K562 (cell line): ENCODE measurements around the gene LRP2BP. TPM values are rescaled to one million over a fixed set of nuclear protein-coding genes. Genes with fewer than 3 reads are reported as not detected.
A peak's percentile ranks its signal among the peaks of the same experiment; 100 is the strongest.

Source experiments
- ARID1B ChIP-seq: fragments of 450-650 bp; IDR thresholded peaks from 2 replicates; pipeline ENCODE4 v1.6.1; 2016; ENCODE audit warnings: antibody characterized with exemption, mild to moderate bottlenecking, inconsistent platforms
- CEBPB ChIP-seq: fragments of 450-650 bp; IDR thresholded peaks from 2 replicates; pipeline ENCODE4 v1.6.1; 2016; ENCODE audit warnings: missing genetic modification characterization, missing compliant biosample characterization
- E2F8 ChIP-seq: fragments of 450-650 bp; IDR thresholded peaks from 2 replicates; pipeline ENCODE4 v1.7.1; 2018; ENCODE audit warnings: mild to moderate bottlenecking, low read depth; ENCODE audit not compliant: partially characterized antibody
- FOXJ2 ChIP-seq: fragments of 200-800 bp; sonication (Bioruptor generic); IDR thresholded peaks from 2 replicates; pipeline ENCODE4 v1.6.1; 2016; ENCODE audit warnings: missing genetic modification characterization, missing compliant biosample characterization
- GABPA ChIP-seq: fragments of 200-800 bp; sonication (Bioruptor generic); conservative IDR thresholded peaks from 2 replicates; pipeline ENCODE4 v1.6.1; 2016; ENCODE audit warnings: low read depth, missing genetic modification characterization, missing compliant biosample characterization
- GMEB1 ChIP-seq: fragments of 250-450 bp; sonication (Bioruptor Pico); IDR thresholded peaks from 2 replicates; pipeline ENCODE4 v1.4.0; 2020; ENCODE audit warnings: mild to moderate bottlenecking
- GTF2B ChIP-seq: IDR thresholded peaks from 2 replicates; pipeline ENCODE4 v1.6.1; 2011; ENCODE audit not compliant: insufficient read length; ENCODE audit errors: extremely low read depth
- ILK ChIP-seq: fragments of 450-650 bp; IDR thresholded peaks from 2 replicates; pipeline ENCODE4 v1.6.1; 2016; ENCODE audit warnings: missing genetic modification characterization, low read depth, mild to moderate bottlenecking, missing compliant biosample characterization, moderate library complexity, borderline replicate concordance
- KLF16 ChIP-seq: IDR thresholded peaks from 2 replicates; pipeline ENCODE4 v1.6.1; 2016; ENCODE audit warnings: antibody characterized with exemption
- KLF6 ChIP-seq: fragments of 250-450 bp; sonication (Bioruptor Pico); IDR thresholded peaks from 2 replicates; pipeline ENCODE4 v1.4.0; 2020; ENCODE audit warnings: mild to moderate bottlenecking, moderate library complexity, borderline replicate concordance
- NCOR1 ChIP-seq: fragments of 450-650 bp; IDR thresholded peaks from 2 replicates; pipeline ENCODE4 v1.6.1; 2016; ENCODE audit warnings: mild to moderate bottlenecking, moderate library complexity
- NRF1 ChIP-seq, 2 experiments: fragments of 450-650 bp; IDR thresholded peaks in 1 of 2; conservative IDR thresholded peaks in 1 of 2; 2 replicates each; pipeline ENCODE4 v1.6.1; 2014; ENCODE audit warnings: mild to moderate bottlenecking in 2 of 2
- PBX2 ChIP-seq, 2 experiments: IDR thresholded peaks in 1 of 2; conservative IDR thresholded peaks in 1 of 2; 2 replicates each; pipeline ENCODE4 v1.6.1; 2016; ENCODE audit warnings: low read depth in 2 of 2, mild to moderate bottlenecking in 1 of 2, missing compliant biosample characterization in 1 of 2, missing genetic modification characterization in 1 of 2, moderate library complexity in 1 of 2
- PTBP1 ChIP-seq: fragments of 200-400 bp; formaldehyde crosslinking; IDR thresholded peaks from 2 replicates; pipeline ENCODE4 v1.6.1; 2017; ENCODE audit warnings: low read depth, low read length
- SMAD3 ChIP-seq: fragments of 450-650 bp; formaldehyde crosslinking; conservative IDR thresholded peaks from 2 replicates; pipeline ENCODE4 v1.4.0; 2020; ENCODE audit warnings: mild to moderate bottlenecking
- ZNF175 ChIP-seq: fragments of 200-800 bp; sonication (Bioruptor generic); IDR thresholded peaks from 2 replicates; pipeline ENCODE4 v1.6.1; 2016; ENCODE audit warnings: low read depth, mild to moderate bottlenecking, missing genetic modification characterization, missing compliant biosample characterization
- ZNF408 ChIP-seq: fragments of 250-450 bp; sonication (Bioruptor Pico); IDR thresholded peaks from 2 replicates; pipeline ENCODE4 v1.4.0; 2020; ENCODE audit warnings: low read depth, mild to moderate bottlenecking, moderate library complexity
- ZNF511 ChIP-seq: sonication (generic); formaldehyde crosslinking; IDR thresholded peaks from 2 replicates; pipeline ENCODE4 v1.8.0; 2022; ENCODE audit warnings: mild to moderate bottlenecking, missing genetic modification reagents
- ZNF75A ChIP-seq: fragments of 450-650 bp; formaldehyde crosslinking; IDR thresholded peaks from 2 replicates; pipeline ENCODE4 v1.4.0; 2020; ENCODE audit warnings: mild to moderate bottlenecking
- polyA plus RNA-seq, 8 experiments: library from polyadenylated mRNA; depleted of rRNA in 4 of 8; stranded (reverse) in 5 of 8; unstranded in 3 of 8; fragments of >200 nt; fragmentation: Nextera tagmentation in 2 of 8; fragmentation: Illumina TruSeq in 1 of 8; extraction: Ambion mirVana in 2 of 8; extraction: Trizol in 1 of 8; gene quantifications; 2 replicates each; pipeline versions ENCODE4 v1.2.1 to v1.2.3, GENCODE V29; 2011 to 2014; ENCODE audit warnings: inconsistent platforms in 1 of 8, missing spikeins in 1 of 8
- total RNA-seq, 7 experiments: library from RNA; depleted of rRNA in 6 of 7; stranded (reverse); fragments of >200 nt in 6 of 7; fragmentation: Illumina TruSeq in 2 of 7; extraction: Trizol in 2 of 7; gene quantifications; 2 replicates each; pipeline versions ENCODE4 v1.2.1 to v1.2.3, GENCODE V29; 2011 to 2021; ENCODE audit warnings: low replicate concordance in 1 of 7

The LRP2BP gene
- total and polyA plus RNA-seq, 9 of the 15 experiments (the other 6 are each of a cell fraction or from before 2014, with no cell fraction given), result 0.42 to 2.1 (median 0.62) TPM

GRCh38 chr4:185396724-185397385 lies 1.1 kb upstream of the LRP2BP start, which contains the start of gene ANKRD37 (continued):
- peak; percentile 27 for TF ChIP-seq E2F8
- TF ChIP-seq PTBP1, result no peak
- no peak for TF ChIP-seq ARID1B
- no peak for TF ChIP-seq KLF16
- no peak for TF ChIP-seq ZNF175
- peak; percentile 24; the same call in 1 of the 2 replicates for TF ChIP-seq ZNF511 (CRISPR knock-in tag)
- TF ChIP-seq ZNF408, result no peak
- no peak for TF ChIP-seq NRF1 (conservative IDR thresholded peaks at IDR 0.05 in 1 of 2, IDR thresholded peaks at IDR 0.05 in 1 of 2)
- peak; percentile 61; the same call in 1 of the 2 replicates for TF ChIP-seq FOXJ2
- TF ChIP-seq GTF2B, result no peak
- TF ChIP-seq CEBPB, result no peak
- no peak for TF ChIP-seq ZNF75A
- no peak for TF ChIP-seq KLF6 (CRISPR knock-in tag)
- TF ChIP-seq SMAD3 (CRISPR knock-in tag), result no peak
- TF ChIP-seq GABPA (tag), result no peak
- no peak for TF ChIP-seq NCOR1
- TF ChIP-seq PBX2 (CRISPR knock-in tag; IDR thresholded peaks at IDR 0.05; ENCODE audit: low read depth), result no peak
- TF ChIP-seq PBX2 (tag; conservative IDR thresholded peaks at IDR 0.05; ENCODE audit: low read depth), result no peak
- TF ChIP-seq ILK, result no peak
- TF ChIP-seq GMEB1, result no peak
